GM12865 (cell line): ENCODE results near the gene ITPKB.

Experiments
- DNase-seq: peaks from one replicate; pipeline ENCODE4 v3.0.0; 2010; ENCODE audit warnings: low read depth
- H3K4me3 ChIP-seq: 2 replicates; pipeline ENCODE4 v1.5.1; 2011; ENCODE audit warnings: mild to moderate bottlenecking, low read depth, low read length, control low read depth
- CTCF ChIP-seq: IDR thresholded peaks from 2 replicates; pipeline ENCODE4 v1.5.1; 2011; ENCODE audit warnings: low read length, control low read depth, low read depth, inconsistent platforms; ENCODE audit not compliant: insufficient read depth; ENCODE audit errors: missing control alignments

ITPKB gene

DNA sequence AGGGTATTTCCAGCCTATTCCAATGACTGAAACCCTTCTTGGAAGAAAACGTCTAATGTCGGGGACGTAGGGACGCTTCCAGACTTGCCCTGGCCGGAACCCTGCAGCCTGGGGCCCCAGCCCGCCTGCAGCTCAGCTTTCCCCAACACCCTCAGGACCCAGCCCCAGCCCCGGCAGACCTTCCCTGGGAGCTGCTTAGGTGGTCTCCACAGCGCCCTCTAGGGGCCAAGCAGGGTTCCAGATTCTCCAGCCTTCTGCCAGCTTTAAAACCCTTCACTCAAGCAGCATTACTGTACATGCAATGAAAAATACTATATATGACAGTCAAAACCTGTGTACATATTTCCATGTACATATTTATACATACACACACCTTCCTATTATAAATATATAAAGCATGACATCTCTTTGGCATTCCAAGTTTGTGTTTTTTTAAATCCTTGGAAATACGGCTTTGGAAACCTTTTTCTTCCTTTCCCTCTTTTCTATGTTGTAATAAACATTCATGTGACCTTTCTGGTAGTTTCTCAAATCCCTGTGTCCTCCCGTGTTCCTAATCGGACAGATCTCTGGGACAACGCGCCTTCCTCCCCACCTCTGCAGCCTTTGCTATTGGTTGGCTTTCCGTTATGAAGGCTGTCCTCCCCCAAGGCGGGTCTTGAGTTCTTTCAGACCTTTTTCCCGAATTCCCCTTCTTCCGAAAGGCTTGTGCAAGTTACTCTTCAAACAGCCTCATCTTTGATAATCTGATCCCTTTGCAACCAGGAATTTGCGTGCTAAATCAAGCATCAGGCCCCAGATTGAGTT, 130.2 kb downstream of the ITPKB start:
- peak; percentile 81 for DNase-seq
- no peak overlapping the region for H3K4me3 ChIP-seq
- TF ChIP-seq CTCF, result peak; percentile 89

GRCh38 chr1:226607821-226608220, 131.3 kb downstream of the ITPKB start:
- H3K4me3 ChIP-seq, result no peak overlapping the region
- no peak for DNase-seq
- TF ChIP-seq CTCF, result no peak

- no peak for DNase-seq
- no peak for TF ChIP-seq CTCF
- no peak overlapping the region for H3K4me3 ChIP-seq
Measured at GRCh38 chr1:226607268-226607660, 131.8 kb downstream of the ITPKB start.

DNA sequence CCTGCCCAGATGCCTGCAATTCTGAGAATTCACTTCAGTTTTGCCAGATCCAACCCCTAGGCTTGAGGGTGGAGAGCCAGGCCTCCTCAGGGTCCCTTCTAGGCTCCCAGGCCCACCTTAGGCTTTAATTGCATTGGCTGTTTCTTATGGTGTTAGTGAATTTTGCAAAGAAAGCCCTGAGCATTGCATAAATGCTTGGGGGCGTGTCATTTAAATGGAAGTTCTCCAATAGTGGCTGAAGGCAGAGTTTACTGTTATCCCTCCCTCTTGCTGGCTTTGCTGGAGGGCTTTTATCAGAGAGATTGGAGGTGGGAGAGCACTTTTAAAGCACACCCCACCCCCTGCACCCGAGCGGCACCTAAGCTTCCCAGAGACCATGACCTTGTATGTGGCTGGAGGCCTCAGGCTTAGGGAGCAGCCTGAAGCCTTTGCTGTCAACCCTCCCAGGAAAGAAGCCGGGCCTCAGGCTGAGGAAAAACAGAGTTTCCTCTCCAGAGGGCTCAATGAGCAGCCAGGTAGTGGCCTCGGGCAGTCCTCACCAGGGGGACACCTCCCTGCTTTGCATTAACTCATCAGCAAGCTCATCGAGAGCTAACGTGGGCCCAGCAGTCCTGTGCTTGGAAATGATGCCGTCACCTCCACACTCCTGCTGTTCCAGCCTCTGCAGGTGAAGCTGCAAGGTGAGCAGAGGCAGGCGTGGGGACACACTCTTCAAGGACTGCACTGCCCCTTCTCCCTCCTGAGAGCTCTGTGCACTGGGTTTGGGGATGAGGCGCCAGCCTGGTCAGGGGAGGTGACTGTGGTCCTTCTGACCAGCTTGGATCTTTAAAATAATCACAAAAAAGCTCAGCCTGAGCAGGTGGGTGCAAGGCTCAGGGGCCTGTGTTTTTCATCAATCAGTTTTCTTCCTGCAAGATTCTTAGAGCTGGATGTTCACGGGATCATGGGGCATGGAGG, 132.5 kb downstream of the ITPKB start:
- no peak for DNase-seq
- TF ChIP-seq CTCF, result no peak
- no peak overlapping the region for H3K4me3 ChIP-seq

DNA sequence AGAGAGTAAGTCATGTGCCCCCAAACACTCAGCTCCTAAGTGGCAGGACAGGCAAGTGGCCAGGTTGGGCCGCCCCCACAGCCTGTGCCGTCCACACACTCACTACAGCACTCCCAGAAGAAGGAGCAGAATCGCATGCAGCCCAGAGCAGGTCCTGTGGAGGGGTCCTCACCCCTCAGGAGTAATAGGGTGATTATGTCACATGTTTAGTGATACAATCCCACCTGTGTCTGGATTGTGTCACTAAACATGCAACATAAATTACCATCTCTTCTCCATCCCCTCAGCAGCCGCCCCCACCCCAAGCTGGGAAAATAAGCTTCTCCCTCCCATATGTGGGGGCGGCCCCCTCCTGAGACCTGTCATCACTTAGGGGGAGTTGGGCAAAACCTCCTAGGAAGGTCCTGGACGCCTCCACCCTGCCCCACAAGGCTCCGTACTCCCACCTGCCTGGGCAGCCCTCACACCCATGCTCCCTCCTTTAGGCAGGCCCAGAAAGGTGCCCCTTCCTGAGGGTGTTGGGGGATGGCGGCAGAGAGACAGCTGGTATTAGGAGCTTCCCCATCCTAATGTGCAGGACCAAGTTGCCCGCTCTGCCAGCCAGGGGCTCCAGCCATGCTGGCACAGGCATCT, 133.6 kb downstream of the ITPKB start:
- no peak for DNase-seq
- TF ChIP-seq CTCF, result no peak
- H3K4me3 ChIP-seq, result no peak overlapping the region

DNA sequence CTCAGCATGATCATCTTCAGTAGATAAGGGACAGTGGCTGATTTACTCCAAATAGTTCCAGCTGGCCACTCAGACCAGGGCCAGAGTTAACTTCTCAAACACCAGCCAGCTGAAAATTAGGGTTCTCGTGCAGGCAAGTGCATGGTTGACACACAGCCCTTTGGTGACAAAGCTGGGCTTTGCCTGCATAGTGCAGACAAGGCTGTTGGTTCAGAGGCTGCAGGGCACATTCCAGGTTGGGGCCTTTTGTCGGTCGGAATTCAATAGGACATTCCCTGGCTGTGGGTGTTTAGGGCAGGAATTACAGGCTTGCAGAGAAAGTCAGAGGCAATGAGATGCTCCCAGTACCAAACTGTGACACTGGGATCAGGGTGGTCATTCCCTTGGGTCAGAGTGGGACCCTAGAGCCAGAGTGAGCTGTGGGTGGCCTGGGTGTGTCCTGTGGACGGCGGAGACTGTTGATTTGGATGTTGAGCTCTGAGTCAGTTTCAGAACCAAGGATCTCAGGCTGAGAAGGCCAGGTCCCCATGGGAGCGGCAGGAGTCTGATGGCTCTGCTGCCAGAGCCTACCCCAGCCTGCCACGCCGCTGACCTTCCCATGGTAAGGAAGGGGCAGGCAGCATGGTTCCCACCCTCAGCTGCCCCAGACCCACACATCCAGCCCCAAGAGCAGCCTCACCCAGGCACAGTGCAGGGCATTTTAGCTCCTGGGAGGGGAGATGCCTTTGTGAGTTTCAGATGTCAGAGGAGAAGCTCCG, 134.3 kb downstream of the ITPKB start:
- no peak for DNase-seq
- TF ChIP-seq CTCF, result no peak
- H3K4me3 ChIP-seq, result no peak overlapping the region
